ENCODE results near the gene ZNF619.

- TF ChIP-seq POLR2A (IDR thresholded peaks at IDR 0.05) (no peak), CTCF (IDR thresholded peaks at IDR 0.05) (no peak)
Measured at GRCh38 chr3:40511031-40511718, 34.3 kb downstream of the ZNF619 start.
